DOHH2 (cell line): ENCODE data around the gene SHQ1.

Experiments used
- H3F3A ChIP-seq: fragments of 200-600 bp; sonication (generic), shearing (Covaris generic); 2 replicates; pipeline ENCODE4 v1.6.0; 2016; ENCODE audit warnings: antibody characterized with exemption, mild to moderate bottlenecking; ENCODE audit not compliant: control insufficient read depth, insufficient read depth
- H3K27ac ChIP-seq: fragments of 200-600 bp; sonication (generic); 2 replicates; pipeline ENCODE4 v1.5.1; 2014; ENCODE audit warnings: low read depth, mild to moderate bottlenecking, low read length, moderate library complexity
- H3K27me3 ChIP-seq: fragments of 200-600 bp; sonication (generic); 2 replicates; pipeline ENCODE4 v1.6.1; 2014; ENCODE audit warnings: mild to moderate bottlenecking, low read length, mixed read lengths; ENCODE audit not compliant: control insufficient read depth
- H3K36me3 ChIP-seq: fragments of 200-600 bp; sonication (generic); 2 replicates; pipeline ENCODE4 v1.6.1; 2014; ENCODE audit warnings: mild to moderate bottlenecking, low read length, moderate library complexity, mixed read lengths; ENCODE audit not compliant: control insufficient read depth
- H3K4me1 ChIP-seq: fragments of 200-600 bp; sonication (generic); 2 replicates; pipeline ENCODE4 v1.6.1; 2014; ENCODE audit warnings: mild to moderate bottlenecking, low read length, mixed read lengths; ENCODE audit not compliant: control insufficient read depth
- H3K4me2 ChIP-seq: fragments of 200-600 bp; sonication (generic); 2 replicates; pipeline ENCODE4 v1.6.0; 2014; ENCODE audit warnings: mild to moderate bottlenecking, low read length, moderate library complexity
- H3K4me3 ChIP-seq: fragments of 200-600 bp; sonication (generic); 2 replicates; pipeline ENCODE4 v1.5.1; 2014; ENCODE audit warnings: mild to moderate bottlenecking, low read length, mixed read lengths
- H3K79me2 ChIP-seq: fragments of 200-600 bp; sonication (generic); 2 replicates; pipeline ENCODE4 v1.6.1; 2014; ENCODE audit warnings: mild to moderate bottlenecking, low read length, mixed read lengths; ENCODE audit not compliant: control insufficient read depth
- H3K9me2 ChIP-seq: fragments of 200-600 bp; sonication (generic); replicated peaks from 2 replicates; pipeline ENCODE4 v1.6.1; 2014; ENCODE audit warnings: mild to moderate bottlenecking, low read length, mixed read lengths; ENCODE audit not compliant: control insufficient read depth
- H3K9me3 ChIP-seq: fragments of 200-600 bp; sonication (generic); 2 replicates; pipeline ENCODE4 v1.6.1; 2014; ENCODE audit warnings: antibody characterized with exemption, low read length, mixed read lengths; ENCODE audit not compliant: control insufficient read depth, insufficient read depth
- H4K20me1 ChIP-seq: fragments of 200-600 bp; sonication (generic); 2 replicates; pipeline ENCODE4 v1.6.0; 2014; ENCODE audit warnings: low read depth, mild to moderate bottlenecking, antibody characterized with exemption, low read length, moderate library complexity; ENCODE audit not compliant: control insufficient read depth, insufficient read depth
- EZH2phosphoT487 ChIP-seq: fragments of 200-600 bp; sonication (generic); IDR thresholded peaks from 2 replicates; pipeline ENCODE4 v1.6.1; 2017; ENCODE audit warnings: borderline replicate concordance, mild to moderate bottlenecking, antibody characterized with exemption, low read length, moderate library complexity, mixed read lengths
- TF ChIP-seq, protein P1 (sequence below): fragments of 200-600 bp; sonication (generic); IDR thresholded peaks from one replicate; pipeline ENCODE4 v1.5.1; 2014; ENCODE audit warnings: antibody characterized with exemption, mild to moderate bottlenecking, low read depth, low read length; ENCODE audit not compliant: poor library complexity, severe bottlenecking

The SHQ1 gene

DNA sequence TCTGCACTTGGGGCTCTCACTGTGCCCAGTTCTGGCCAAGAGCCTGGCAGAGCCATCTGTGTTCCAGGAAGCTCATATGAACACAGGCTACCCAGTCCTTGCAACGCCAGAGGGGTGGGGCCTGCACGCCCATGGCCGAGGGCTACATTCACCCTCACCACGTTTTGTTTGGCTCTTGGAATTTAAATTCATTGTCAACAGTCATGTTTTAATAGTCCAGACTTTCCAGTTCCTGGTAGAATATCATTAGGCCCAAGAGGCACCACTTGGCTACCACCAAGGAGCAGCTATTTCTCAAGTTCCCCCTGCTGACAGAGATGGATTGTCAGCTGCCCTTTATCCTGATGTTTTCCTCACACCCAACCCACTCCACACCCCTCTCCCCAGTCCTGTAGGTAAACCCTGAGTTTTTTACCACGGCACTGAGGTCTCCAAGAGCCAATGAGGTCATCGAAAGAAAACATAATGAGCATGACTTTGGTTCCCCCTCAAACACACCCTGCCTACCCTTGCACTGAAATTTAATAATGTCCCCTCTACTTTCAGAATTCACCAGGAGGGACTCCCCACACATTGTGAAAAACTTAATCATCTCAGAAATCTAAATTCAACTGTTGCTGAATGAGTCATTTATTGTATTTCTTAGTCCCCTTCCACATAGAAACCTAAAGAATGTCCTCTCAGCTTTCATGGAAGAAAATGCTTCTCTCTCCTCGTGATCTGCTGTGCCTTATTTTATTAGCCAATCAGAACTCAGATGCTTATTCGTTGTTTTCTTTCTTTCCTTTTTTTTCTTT is 125.1 kb downstream of the SHQ1 start:
- no peak for TF ChIP-seq EZH2phosphoT487
- TF ChIP-seq, protein P1, sequence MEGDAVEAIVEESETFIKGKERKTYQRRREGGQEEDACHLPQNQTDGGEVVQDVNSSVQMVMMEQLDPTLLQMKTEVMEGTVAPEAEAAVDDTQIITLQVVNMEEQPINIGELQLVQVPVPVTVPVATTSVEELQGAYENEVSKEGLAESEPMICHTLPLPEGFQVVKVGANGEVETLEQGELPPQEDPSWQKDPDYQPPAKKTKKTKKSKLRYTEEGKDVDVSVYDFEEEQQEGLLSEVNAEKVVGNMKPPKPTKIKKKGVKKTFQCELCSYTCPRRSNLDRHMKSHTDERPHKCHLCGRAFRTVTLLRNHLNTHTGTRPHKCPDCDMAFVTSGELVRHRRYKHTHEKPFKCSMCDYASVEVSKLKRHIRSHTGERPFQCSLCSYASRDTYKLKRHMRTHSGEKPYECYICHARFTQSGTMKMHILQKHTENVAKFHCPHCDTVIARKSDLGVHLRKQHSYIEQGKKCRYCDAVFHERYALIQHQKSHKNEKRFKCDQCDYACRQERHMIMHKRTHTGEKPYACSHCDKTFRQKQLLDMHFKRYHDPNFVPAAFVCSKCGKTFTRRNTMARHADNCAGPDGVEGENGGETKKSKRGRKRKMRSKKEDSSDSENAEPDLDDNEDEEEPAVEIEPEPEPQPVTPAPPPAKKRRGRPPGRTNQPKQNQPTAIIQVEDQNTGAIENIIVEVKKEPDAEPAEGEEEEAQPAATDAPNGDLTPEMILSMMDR: no peak
- Histone ChIP-seq H3K27ac (no peak overlapping the region), H3K36me3 (no peaks in the 10 kb centered on the region), H3K79me2 (no peaks in the 10 kb centered on the region), H3K9me3 (no peaks in the 10 kb centered on the region), H3K4me1 (no peaks in the 10 kb centered on the region), H4K20me1 (no peaks in the 10 kb centered on the region), H3K4me2 (no peak overlapping the region), H3F3A (no peaks in the 10 kb centered on the region), H3K9me2 (no peaks in the 10 kb centered on the region), H3K4me3 (no peak overlapping the region), H3K27me3 (peaks cover 3% of the 10 kb centered on the region)

DNA sequence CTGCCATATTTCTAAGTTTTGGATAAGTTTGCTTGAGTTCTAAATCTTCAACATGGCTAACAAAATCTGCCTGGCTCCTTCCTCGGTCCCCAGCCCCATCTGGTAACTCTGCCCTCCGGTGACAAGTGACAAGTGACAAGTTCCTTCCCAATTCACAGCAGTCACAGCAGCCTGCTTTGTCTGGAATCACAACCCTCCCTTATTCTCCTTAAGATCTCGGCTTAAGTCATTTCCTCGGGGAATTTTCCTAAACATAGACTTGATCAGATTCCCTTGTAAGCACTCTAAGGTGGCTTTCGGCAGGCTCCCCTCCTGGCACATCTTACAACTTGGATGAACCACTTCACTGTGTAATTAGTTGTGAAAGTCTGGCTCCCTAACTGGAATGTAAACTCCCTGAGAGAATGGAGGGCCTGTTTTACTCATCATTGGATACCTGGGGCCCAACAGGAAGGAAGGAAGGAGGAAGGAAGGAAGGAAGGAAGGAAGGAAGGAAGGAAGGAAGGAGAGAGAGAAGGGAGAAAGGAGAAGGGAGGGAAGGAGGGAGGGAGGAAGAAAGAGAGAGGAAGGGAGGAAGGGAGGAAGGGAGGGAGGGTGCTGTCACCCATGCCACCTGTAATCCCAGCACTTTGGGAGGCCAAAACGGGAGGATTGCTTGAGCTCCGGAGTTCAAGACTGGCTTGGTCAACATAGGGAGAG is 126.4 kb downstream of the SHQ1 start:
- Histone ChIP-seq H3F3A (no peaks in the 10 kb centered on the region), H3K27ac (no peak overlapping the region), H3K9me2 (no peaks in the 10 kb centered on the region), H3K79me2 (no peaks in the 10 kb centered on the region), H3K4me2 (no peak overlapping the region), H3K9me3 (no peaks in the 10 kb centered on the region), H3K4me1 (no peaks in the 10 kb centered on the region), H3K36me3 (no peaks in the 10 kb centered on the region), H4K20me1 (no peaks in the 10 kb centered on the region), H3K27me3 (peaks cover 3% of the 10 kb centered on the region), H3K4me3 (no peak overlapping the region)
- TF ChIP-seq, protein P1: no peak
- no peak for TF ChIP-seq EZH2phosphoT487

DNA sequence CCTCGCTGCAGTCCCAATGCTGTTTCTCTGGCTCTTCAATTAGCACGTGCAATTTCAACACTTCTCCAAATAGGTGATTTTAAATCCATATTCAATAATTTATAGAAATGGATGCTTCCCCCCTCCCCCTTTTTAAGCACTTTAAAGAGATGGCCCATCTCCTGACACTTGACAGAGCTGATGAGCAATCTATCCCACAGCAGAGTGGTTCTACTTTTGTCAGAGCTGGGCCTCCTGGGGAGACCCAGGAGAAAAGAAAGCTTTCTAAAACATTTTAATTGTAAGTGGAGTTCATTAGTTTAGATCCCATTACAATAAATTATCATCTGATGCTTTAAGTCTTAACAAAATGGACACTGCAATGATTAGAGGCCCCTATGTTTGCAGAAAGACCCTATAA is 127.7 kb downstream of the SHQ1 start:
- Histone ChIP-seq H4K20me1 (no peaks in the 10 kb centered on the region), H3K9me2 (no peaks in the 10 kb centered on the region), H3K79me2 (no peaks in the 10 kb centered on the region), H3K4me1 (no peaks in the 10 kb centered on the region), H3K4me2 (no peak overlapping the region), H3F3A (no peaks in the 10 kb centered on the region), H3K36me3 (no peaks in the 10 kb centered on the region), H3K9me3 (no peaks in the 10 kb centered on the region), H3K4me3 (no peak overlapping the region), H3K27ac (no peak overlapping the region), H3K27me3 (peaks cover 3% of the 10 kb centered on the region)
- TF ChIP-seq EZH2phosphoT487: no peak
- TF ChIP-seq, protein P1: no peak
